Islet precursor cell (in vitro differentiated cells): ENCODE data around the gene PDE2A.

Source experiments
- DNase-seq: peaks from one replicate; pipeline ENCODE4 v3.0.0-alpha.2; 2018

Gene PDE2A

DNA sequence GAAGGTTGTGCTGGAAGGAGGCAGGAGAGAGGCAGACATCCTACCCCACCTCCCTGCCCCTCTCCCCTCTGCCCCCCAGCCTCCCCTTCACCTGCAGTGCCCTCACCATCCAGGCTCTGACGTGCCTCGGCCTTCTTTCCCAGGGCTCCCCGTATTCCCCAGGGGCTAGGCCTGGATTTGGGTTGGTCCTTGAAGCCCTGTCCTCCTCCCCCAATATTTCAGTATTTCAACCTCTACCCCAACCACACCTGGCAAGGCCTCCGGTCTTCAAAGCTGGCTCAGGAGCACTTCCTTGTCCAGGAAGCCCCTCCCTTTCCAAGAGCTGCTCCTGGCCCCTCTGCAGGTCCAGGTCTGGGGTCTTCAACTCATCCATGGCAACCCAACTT lies 8.6 kb upstream of the PDE2A start:
- no peak for DNase-seq

DNA sequence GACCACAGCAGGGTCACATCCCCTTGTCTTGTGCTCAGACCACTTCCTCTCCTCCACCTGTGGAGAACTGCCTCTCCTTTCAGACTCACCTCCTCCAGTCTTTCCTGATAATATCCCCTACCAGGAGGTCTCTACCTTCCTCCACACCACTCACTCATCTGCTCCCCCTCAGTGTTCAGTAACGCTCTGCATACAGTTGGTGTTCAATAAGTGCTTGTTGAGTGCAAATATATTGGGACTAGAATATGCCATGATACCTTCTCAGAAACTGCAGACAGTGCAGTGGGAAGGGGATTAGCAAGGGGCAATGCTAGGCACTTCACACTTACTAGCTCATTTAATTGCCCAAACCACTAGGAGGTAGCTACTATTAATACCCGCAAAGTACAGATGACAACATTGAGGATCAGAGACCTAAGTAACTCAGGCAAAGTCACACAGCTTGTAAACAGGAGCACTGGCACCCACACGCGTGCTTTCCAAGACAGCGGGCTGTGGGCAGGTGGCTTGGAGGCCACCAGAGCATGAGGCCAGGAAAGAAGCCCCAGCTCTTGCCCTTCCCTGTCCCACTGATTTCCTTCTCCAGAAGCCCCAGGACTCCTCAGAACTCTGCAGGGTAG lies 8.1 kb upstream of the PDE2A start:
- DNase-seq, result no peak

DNA sequence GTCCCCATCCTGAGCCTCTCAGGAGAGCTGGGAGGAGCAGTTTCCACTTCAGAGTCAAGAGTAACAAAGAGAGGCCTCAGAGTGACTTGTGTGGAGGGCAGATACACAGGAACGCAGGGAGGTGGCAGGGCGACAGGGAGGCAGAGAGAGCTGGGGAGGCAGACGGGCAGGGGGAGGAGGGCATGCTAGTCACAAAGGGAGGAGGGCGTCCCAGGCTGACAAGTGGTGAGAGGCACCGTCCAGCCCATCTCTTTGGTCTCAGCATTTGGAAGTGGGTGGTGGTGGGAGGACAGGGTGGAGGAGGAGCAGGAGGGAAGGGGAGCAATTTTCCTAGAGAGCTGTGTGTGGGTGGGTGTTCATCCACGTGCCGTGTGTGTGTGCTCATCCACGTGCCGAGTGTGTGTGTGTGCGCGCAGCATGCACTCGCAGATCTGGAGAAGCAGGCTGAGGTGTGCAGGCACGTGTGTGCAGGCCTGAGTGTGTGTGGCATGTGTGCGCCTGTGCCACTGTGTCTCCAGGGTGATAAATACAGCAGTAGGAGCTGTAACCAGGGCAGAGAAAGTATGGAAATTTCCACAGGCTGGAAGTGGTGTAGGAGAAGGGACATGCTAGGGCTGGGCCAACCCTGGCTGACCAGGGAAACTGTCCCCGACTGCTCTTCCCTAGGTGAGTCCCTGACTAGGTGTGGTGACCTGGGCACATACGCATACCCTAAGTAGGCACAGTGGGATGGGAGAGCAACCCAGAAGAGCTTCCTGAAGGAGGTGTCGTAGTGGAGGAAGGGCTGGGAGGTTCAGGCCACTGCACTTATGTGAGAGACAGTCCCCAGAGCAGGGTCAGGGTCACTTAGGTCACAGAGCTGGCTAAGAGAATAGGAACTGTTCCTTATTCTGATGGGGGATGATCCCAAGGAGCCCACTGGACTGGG lies 7.3 kb upstream of the PDE2A start:
- DNase-seq, result no peak

DNA sequence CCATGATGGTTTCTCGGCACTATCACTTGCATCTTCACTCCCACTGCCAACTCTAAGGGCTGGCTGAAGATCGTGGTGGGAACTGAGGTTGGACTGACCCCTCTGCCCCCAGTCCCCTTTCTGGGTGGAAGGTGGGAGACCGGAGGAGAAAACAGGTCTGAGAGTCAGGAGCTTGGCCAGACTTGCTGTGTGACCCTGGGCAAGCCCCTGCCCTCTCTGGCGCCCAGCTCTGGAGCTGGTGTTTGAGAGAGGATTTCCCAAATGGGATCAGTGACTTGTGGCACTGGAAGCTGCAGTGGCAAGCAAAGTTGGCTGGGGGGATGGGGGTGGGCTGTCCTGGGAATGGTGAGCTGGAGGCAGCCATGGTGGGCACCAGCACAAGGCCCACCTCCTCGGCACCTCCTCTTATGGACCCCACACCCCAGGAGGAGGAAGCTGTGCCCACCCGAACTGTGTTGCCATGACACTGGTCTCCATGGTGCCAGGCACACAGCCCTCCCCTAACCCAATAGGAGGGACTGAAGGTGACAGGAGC lies 6.5 kb upstream of the PDE2A start:
- no peak for DNase-seq

DNA sequence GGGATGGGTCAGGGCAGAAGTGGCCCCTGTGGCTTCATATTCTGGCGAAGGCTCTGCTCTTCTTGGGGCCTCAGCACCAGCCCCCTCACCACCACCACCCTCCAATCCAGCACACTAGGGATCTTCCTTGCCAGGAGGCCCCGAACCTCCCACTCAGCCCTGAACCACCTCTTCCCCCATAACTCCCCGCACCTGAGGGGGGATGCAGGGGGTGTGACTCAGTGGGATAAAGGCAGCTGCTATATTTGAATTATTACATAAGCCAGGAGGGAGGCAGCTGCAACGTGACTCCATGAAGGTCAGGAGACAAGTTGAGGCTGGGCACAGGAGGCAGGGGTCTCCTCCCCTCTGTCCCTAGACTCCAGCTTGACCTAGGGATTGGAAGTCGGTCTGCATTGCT lies 5.6 kb upstream of the PDE2A start:
- no peak for DNase-seq

DNA sequence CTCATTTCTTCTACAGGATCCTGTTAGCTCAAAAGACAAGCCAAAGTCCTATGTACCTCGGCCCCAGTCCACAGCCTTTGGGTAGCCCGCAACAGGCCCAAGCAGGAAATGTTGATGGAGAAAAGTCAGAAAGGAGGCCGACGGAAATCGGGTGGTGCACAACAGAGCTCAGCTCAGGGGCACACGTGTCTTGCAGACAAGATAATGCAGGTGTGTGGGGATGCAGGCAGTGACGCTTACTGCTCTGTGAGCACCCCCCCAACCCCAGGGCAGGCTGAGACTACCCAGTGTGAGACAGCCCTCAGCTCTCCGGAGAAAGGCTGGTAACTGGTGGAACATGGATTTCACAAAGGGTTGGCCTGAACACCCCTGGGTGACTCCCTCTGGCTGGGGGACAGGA lies 4.3 kb upstream of the PDE2A start:
- no peak for DNase-seq

DNA sequence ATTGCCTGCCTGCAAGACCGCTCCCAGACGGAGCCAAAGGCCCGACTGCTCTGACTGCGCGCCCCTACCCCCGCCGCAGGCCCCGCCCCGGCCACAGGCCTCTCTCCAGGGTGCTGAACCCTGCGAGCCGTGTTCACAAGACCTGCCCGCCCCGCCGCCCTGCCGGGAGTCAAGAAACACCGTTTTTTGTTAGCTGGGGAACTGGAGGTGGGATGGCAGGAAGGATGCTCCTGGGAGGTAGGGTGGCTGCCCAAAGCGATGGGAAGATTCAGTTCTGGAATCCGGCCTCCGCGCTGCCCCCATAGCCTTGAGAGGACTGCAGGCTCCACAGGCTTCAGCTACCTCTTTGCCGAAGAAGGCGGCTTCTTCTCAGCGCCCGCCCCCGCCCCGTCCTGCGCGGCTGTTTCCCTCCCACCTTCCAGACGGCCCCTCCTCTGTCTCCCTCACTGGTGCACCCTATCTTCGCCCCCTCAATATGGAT lies 2.7 kb upstream of the PDE2A start:
- DNase-seq, result peak; percentile 96

DNA sequence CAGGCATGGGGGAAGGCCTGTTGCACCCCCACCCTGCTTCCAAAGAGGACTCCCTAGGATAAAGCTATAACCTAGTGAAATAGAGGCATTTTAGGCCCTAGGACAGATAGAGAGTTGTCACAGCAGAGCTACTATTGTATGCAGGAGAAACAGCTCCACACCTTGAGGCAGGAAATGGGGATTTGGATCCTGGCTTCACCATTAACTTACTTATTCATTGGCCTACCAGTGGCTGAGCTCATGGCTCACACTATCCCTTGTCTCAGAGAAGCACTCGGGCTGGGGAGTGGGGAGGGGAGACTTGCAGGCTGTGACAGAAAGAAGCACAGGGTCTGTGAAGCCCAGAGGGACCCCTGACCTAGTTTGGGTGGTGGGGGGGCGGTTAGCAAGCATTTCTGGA lies 999 bp upstream of the PDE2A start:
- no peak for DNase-seq

DNA sequence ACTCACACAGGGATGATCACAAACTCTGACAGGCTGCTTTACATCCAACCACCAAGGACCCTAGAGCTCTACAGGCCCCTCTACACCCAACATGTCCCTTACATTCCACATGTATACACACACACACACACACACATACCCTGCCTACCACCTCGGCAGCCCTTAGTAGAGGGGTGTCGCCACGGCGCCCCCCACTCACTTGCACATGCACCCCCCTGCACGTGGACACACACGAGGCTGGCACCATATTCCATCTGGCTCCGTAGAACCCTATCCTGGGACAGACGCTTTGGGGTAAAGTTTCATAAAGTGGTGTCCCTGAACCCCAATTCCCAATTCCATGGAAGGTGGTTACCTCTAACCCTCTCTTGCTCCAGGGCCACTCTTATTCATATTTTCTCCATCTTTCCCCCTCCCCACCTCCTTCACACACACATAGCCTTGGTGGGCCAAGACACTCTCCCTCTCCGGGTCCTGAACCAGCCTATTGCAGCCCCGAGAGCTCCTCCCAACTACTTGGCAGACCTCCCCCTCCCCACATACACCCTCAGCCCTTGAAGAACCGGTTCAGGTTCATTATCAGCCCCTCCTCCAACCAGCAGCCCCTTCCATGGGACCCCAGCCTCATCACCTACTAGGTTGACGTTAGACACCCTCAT lies 809 bp downstream of the PDE2A start:
- peak; percentile 70 for DNase-seq

DNA sequence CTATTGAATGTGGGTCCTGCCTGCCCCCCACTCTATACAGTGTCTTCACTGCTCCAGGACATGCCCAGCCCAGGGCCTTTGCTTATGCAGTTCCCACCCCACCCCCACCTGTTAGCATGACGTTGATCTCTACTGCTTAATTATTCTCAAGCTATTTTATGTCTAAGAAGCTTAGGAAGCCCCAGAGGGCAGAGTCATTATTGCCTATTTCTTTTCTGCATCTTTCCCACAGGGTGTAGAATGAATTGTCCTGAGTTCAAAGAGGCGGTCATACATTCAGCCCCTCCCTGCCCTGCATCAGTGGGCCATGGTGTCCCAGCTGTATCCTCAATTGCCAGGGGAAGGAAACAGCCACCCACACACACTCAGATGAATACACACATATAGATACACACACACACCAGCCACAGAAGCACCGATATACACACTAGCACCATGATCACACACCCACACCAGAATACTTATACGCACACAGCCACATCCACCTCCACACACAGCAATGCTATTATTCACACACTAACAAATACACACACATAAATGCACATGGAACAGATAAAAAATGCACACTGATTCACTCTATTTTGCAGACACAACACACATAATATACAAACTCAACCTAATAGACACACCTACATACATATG lies 1.5 kb downstream of the PDE2A start:
- no peak for DNase-seq

DNA sequence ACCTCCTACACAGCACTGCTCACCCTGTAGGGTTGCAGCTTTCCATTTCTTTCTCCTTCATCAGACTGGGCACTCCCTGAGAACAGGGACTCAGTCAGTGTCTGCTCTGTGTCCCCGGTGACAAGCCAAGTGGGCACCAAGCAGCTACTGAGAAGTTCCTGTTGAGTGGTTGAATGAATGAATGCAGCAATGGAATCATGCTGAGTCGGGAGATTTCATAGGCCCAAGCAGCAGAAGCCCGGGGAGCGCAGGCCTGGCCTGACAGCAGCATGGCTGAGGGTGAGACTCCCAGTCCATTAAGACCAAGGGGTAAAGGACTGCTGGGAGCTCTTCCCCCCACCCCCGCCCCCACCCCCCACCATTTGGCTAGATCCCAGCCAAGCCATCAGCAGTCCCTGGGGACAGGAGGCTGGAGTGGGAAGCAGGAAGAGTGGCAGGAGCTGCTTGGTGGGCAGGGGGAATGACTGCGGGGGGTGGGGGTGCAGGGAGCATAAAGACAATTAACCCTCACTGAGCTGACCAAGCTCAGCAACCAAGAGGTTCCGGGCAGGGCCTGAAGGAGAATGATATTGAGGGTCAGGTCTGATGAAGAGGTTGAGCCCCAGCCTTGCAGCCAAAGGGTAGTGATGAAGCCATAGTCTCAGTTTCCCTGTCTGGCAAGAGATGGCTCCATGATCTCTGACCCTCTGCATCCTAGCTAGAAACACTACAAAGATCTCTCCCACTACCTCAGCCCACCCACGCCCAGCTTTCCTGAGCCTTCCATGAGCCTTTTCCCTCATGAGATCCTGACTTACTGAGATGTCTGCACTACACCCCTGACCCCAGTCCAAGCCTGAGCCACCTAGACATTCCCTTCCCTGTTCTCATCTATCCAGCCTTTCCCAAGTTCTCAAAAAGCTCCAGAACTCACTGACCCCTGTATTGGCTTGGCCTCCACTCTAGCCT lies 2.8 kb downstream of the PDE2A start:
- no peak for DNase-seq

DNA sequence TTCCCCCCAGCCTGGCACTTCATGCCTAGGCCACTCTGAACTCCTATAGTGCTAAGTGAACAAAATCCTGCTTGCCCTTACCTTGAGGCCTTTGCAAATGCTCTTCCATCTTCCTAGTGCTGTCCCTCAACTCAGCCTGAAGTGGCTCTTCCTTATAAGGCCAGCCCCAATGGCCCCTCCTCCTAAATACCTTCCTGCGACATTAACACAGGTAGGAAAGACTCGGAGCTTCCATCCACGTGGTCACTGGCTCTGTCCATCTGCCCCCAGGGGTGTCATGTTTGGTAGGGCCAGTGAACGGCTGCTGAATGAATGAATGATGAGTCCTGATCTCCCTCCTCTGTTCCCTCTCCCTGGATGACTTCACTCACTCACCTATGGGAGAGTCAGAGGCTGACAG lies 4.2 kb downstream of the PDE2A start:
- no peak for DNase-seq

DNA sequence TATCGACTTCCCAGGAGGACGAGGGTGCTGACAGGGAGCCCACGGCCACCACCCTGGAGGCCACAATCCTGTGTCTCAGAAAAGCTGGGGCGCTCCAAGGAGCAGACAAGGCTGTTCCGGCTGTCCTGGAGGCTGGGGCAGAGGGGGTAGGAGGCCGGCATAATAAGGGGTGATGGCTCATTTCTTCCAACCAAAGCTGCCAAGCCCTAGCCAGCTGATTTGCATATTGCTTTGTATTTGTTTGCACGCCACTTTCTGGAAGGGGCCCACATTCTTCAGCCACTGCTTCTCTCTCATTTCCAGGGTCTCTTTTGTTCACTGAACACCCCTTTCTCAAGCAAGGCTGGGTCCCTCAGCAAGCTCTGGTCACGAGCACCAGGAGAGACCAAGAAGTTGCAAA lies 4.7 kb downstream of the PDE2A start:
- DNase-seq, result no peak

DNA sequence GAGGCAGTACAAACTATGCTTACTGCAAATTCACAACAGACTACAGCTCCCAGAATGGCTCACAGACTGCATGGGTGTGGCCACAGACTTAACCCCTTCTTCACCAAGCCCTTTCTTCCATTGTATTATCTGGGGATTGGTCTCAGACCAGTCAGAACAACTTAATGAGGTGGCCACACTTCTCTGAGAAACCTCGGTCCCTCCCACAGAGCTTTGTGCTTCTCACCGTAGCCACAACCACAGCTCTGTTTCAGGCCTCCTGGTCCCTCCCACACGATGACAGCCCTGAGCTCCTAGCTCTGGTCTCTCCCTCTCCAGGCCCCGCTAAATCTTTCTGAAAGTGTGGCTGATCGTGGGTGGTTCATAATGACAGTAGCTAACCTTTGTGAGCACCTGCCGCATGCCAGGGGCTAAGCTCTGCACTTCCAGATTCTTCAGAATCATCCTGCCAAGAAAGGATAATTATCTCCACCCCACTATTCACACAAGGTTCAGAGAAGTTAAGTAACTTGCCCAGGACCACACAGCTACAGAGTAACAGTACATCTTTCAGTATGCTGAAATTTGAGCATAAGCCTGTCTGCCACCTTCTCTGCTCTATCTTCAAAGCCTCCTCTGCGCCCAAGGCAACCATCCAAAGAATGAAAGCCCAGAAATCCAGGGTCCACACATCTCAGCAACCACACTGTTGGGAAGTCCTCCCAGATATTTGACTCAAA lies 5.4 kb downstream of the PDE2A start:
- DNase-seq, result no peak

DNA sequence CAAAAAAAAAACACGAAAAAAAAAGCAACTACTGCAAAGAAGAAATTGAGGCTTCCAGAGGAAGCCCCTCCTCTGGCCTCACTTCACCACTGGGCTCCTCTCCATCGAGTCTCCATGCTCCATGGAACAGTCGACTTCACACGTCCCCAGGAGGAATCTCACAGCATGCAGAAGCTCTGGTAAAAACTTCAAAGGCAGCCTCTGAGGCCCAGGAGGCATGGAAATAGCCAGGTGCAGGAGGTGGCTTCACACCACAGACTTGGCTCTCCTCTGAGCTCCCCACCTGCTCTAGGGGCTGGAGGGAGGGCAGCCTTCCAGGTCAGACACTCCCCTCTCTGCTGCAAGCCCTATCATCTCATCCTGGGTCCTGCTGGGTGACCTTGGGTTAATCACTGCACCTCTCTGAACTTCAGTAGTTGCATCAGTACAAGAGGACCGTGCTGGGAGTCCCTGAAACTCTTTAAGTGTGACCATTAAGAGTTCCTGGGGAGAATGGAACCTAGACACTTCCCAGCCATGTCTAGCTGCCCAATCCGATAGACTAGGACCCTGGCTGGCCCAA lies 8.2 kb downstream of the PDE2A start:
- no peak for DNase-seq

DNA sequence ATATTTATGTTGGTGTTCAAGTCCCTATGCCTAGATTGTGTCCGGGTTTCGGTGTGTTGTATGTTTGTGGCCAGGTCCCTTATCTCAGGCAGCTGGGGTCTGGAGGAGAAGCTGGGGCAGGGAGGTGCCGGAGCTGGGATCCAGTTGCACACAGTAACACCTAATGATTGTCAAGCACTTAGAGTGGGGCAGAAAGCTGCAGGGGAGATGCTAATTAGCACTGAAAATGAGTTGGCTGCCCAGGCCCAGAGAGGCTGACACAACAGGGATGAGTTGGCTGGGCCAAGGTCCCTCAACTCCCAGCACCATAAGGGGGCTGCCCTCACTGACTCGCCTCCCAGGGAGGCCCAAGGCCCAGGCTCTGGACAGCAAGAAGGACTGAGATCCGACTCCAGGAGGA lies 12.2 kb downstream of the PDE2A start:
- DNase-seq, result no peak

DNA sequence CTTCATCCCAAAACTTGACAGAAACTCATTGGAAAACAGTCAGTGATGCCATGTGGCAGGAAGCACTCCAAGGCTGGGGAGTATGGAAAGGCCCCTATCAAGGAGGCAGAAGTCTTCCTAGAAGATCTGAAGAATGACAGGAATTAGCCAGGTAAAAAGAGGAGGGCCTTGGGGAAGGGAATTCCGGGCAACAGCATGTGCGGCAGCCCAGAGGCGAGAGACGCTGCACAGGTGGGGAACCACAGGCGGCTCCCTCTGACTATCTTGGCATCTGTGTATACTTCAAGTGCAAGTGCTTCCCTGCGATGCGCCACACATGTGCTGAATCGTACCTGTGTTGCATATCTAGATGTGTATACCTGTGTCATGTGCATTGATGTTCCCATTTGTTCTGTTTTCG lies 12.7 kb downstream of the PDE2A start:
- DNase-seq, result no peak

DNA sequence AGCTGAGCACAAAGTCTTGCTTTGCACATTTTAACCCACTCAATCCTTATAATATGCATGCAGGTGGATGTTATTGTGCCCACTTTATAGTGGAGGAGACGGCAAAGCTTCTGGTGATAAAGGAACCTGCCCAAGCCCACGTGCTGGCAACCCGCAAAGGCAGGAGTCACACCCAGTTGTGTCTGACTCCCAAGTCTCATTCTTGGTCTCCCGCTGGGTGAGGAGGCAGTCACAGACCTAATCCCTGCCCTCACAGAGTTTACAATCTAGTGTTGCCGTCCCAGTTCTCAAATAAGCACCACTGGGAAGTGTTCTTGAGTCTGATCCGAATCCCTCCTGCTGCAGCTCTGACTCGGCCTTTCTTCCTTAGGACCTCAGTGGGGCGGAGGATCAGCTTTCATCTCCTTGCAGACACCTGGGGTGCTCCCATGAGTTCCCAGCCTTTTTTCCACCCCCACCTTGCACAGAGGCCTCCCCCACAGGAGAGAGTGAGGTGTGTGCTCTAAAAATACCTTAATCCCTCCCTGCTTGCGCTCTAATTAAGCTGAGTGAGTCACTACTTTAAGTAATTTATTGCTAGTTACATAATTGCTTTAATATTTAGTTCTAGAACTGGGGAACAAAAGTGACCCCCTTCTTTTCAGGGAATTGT lies 15.1 kb downstream of the PDE2A start:
- DNase-seq, result no peak

DNA sequence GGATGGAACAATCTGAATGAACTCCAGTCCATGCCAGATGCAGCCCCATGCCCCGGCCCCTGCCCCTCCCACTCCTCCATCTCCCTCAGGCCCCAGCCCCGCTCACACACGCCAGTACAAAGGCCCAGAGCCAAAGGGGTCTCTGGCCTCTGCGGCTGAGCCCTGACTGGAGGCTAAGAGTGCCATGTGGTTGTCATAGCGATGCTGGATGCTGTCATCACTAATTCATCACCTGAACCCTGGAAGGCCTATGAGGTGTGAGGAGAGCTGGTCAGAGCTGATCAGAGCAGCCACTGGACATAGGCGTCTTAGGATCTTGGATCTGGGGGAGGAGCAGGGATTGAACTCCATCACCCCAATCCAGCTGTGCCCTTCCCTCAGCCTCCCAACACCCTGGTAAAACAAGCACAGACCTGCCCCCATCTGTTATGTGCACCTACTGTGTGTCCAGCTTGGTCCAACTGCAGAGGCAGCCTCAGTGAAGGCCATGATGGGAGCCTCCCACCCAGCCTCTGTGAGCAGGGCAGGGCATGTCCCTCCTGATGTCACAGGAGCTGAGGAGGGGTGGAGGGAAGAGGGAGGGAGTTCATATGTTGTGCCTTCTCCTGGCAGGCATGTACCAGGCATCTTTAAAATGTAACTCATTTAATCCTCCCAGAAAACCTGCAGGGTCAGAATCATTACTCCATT lies 16.7 kb downstream of the PDE2A start:
- no peak for DNase-seq
